ENCODE data around the gene CD200.

DNA sequence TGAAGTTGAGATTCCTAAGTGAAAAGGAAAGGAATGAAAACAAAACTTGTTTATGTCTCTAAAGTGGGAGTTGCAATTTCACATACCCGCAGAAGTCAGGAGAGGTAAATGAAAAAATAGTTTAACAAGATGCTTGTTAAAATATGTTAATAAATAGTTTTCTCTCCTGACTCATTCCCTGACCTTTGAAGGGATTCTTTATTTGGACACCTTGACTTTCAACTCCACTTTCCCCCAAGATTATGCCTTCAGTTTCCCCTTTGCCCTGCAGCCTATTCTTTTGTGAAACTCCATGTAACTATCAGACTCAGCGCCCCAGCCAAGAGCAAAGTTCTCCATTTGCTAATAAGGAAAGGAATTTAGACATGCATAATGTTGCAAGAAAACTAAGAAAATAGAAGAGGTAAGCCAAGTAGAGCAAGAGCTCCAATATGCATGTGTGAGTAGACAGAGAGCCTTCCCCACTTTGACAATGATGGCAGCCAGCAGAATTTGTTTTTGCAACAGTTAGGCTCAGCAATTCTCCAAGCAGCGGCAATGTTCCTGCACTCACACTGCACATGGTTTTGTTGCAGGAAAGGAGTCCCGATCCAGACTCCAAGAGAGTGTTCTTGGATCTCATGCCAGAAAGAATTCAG lies 61.2 kb downstream of the CD200 start:
- TF ChIP-seq NR3C1 (CRISPR knock-in tag; conservative IDR thresholded peaks at IDR 0.05; ENCODE audit: low read depth) (no peak), CTCF (IDR thresholded peaks at IDR 0.05) (no peak), GRHL2 (CRISPR knock-in tag; IDR thresholded peaks at IDR 0.05; ENCODE audit: insufficient replicate concordance, severe bottlenecking) (no peak), PREB (CRISPR knock-in tag; IDR thresholded peaks at IDR 0.05; ENCODE audit: borderline replicate concordance) (no peak), JUN (CRISPR knock-in tag; IDR thresholded peaks at IDR 0.05) (no peak)

All from WTC11 (cell line).